AG20443 (cell line): ENCODE results near the gene AEBP2.
"Not testable (repeated sequence)": the region's sequence is repeated elsewhere in the genome, so short reads cannot be mapped to it uniquely, and the experiment has no call there.

Experiments used
- DNase-seq: peaks from one replicate; pipeline ENCODE4 v3.0.0; 2012; ENCODE audit warnings: low spot score, mixed read lengths

The AEBP2 gene

DNA sequence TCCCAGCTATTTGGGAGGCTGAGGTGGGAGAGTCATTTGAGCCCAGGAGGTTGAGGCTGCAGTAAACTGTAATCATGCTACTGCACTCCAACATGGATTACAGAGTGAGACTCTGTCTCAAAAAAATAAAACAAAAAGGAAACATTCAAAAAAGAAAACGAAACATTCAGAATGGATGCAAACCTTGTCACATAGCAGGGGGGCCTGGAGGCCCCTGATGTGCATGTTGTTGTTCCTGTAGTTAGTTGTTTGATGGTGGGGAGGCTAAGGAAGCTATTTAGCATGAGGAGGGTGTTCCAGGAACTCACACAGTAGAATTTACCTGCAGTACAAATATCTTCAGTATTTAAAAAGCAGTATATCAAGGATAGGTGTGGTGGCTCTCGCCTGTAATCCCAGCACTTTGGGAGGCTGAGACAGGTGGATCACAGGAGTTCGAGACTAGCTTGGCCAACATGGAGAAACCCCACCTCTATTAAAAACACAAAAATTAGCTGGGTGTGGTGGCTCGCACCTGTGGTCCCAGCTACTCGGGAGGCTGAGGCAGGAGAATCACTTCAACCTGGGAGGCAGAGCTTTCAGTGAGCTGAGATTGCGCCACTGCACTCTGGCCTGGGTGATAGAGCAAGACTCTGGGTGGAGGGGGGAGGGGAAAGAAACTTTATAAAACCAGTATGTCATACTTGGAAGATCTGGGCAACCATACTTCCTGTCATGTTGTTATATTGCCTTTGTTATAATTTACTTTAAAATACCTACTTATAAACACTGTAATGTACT is 17.6 kb upstream of the AEBP2 start:
- DNase-seq: no peak

GRCh38 chr12:19423166-19423930 is 15.9 kb upstream of the AEBP2 start:
- no peak for DNase-seq

DNA sequence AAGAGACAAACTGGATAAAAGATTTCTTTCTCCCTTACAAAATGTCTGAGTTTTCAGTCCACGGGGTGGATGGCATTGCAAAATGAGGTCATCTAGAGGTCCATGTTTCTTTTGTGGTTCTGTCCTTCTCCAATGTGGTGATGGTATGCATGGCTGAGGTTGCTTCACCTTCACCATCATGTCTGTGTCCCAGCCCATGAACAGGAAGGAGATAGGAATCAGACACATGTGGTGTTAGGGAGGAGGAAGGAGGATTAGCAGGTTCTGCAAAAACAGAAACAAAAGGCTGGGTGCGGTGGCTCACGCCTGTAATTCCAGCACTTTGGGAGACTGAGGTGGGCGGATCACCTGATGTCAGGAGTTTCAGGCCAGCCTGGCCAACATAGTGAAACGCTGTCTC is 11.0 kb upstream of the AEBP2 start:
- no peak for DNase-seq

DNA sequence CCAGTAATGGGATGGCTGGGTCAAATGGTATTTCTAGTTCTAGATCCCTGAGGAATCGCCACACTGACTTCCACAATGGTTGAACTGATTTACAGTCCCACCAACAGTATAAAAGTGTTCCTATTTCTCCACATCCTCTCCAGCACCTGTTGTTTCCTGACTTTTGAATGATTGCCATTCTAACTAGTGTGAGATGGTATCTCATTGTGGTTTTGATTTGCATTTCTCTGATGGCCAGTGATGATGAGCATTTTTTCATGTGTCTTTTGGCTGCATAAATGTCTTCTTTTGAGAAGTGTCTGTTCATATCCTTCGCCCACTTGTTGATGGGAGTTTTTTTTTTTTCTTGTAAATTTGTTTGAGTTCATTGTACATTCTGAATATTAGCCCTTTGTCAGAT is 9.8 kb upstream of the AEBP2 start:
- not testable (repeated sequence) for DNase-seq

- no peak for DNase-seq
Measured at GRCh38 chr12:19430988-19431387, 8.3 kb upstream of the AEBP2 start.

DNA sequence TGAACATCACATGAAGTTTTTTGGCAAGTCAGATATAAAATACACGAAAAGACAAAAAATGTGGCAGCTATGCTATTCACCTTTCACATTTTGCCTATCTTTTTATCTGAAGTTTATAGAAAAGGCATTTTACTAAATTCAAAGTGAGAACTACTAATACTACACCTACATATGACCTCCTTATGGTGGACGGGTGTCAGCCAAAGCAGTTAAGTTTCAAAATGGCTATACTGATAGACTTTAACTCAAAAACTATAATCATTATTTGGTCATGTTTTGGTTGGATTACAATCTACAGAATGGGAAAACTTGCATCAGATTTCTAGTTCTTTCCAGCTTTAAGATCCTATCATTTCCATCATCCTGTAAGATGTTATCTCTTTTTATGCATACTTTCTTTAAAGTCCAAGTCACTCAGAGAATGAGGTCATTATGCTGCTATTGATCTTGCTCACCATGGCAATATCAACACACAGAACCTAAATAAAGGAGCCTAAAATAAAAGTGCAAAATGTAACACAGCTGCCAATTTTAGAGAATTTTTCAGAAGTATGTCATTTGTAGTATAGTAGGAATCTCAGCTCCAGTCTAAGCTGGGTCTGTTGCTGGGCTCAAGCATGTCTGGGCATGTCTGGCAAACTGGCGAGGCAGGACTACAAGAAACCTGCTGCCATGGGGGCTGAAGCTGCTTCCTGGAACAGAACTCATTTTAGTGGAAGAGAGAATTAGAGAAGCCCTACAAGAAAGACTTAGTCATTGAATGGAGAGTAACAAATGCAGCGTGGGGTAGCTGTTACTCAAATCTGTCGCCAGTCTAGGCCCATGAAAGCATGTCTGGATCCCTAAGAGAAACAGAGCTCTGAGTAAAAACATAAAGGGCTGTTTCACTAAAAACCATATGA is 7.6 kb upstream of the AEBP2 start:
- DNase-seq: peak; percentile 69

GRCh38 chr12:19432309-19433170 is 6.8 kb upstream of the AEBP2 start:
- DNase-seq: no peak

GRCh38 chr12:19434538-19434937 is 4.8 kb upstream of the AEBP2 start:
- DNase-seq: no peak

DNA sequence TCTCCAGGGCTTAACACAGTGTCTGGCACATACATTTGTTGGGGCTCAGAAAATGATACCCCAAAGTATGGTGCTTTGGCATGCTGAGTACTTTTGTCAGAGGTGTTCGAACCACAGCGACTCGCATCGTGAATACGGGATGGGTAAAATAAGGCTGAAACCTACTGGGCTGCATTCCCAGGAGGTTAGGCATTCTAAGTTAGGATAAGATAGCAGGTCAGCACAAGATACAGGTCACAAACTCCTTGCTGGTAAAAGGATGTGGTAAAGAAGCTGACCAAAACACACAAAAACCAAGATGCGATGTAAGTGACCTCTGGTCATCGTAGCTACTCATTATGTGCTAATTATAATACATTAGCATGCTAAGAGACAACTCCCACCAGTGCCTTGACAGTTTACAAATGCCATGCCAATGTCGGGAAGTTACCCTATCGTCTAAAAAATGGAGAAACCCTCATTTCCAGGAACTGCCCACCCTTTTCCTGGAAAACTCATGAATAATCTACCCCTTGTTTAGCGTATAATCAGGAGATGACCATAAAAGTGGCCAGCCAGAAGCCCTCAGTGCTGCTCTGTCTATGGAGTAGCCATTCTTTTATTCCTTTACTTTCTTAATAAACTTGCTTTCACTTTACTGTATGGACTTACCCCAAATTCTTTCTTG is 3.3 kb upstream of the AEBP2 start:
- no peak for DNase-seq

- no peak for DNase-seq
Measured at GRCh38 chr12:19436931-19437330, 2.4 kb upstream of the AEBP2 start.

- no peak for DNase-seq
Measured at GRCh38 chr12:19437996-19438395, 1.3 kb upstream of the AEBP2 start.

GRCh38 chr12:19440019-19440858 is 947 bp downstream of the AEBP2 start:
- DNase-seq: peak; percentile 70

DNA sequence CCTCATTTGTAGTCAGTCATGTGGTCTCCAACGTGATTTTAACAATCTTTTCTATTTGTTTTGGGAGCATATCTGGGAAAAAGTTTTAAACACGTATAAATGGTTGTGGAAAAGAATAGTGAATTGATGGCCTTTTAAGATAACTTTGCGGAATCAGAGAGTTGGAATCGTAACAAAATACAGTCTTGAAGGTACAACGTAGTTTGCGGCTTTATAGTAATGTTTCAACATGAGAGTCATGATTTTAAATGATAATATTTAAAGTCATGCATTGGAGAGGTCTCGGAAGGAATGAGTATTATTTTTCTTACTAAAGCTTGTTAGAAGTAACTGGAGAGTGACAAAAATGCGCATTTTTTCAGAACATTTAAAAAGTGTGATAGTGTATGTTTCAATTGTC is 1.6 kb downstream of the AEBP2 start:
- DNase-seq: no peak

DNA sequence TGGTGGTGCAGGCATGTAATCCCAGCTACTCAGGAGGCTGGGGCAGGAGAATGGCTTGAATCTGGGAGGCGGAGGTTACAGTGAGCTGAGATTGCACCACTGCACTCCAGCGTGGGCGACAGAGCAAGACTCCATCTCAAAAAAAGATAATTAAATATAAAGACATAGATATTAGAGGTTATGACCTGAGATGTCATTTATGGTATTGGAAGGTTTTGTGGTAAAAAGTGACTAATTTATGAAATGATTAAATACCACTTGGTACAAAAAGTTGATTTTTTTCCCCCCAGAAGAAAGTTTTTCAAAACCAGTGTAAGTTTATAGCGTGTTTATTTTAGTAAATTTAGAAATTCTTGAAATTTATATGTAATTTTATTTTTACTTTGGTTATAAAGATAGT is 4.3 kb downstream of the AEBP2 start:
- no peak for DNase-seq

DNA sequence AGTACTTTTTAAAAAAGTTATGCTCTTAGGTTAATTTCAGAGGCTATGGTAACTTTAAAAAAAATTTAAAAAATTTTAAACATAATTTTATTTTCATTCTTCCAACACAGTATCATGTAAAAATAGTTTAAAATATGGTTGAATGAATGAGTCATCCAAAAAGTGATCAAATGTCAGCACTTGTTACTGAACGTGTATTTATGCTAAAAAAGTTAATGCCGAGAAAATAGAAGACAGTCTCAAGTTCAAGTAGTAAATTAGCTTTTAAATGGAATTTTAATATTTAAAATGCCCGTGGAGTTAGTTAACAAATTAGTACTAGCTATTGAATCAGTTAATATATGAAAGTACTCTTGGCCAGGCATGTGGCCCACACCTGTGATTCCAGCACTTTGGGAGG is 4.8 kb downstream of the AEBP2 start:
- DNase-seq: no peak

DNA sequence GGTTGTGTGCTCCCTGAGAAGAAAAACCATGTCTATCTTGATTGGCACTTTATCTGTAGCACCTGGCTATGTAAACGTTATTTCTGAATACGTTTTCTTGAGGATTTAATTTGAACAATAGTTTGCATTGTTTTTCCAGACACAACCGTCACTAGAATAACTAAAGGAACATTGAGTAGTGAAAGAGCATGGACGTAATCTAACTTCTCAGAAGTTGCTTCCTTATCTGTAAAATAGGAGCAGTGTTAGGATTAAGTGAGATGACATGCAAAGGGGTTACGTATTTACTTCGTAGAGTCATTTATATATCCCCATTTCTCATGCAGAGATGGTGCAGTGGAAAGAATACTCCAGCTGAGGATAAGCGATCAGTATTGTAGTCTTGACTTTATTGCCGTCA is 8.1 kb downstream of the AEBP2 start:
- DNase-seq: no peak

GRCh38 chr12:19449814-19450213 is 10.5 kb downstream of the AEBP2 start:
- DNase-seq: no peak

DNA sequence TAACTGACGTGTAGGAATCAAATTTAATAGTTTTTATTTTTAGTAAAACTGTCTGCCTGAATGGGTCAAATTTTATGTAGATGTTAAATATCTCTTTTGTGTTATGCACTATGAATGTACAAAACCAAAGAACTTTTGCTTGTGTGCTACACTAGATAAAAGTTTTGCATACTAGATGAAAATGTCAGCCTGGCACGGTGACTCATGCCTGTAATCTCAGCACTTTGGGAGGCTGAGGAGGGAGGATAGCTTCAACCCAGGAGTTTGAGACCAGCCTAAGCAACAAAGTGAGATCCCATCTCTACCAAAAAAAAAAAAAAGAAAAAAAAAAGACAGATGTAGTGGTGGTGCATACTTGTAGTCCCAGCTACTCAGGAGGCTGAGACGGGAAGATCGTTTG is 11.1 kb downstream of the AEBP2 start:
- DNase-seq: no peak

GRCh38 chr12:19451196-19451595 is 11.9 kb downstream of the AEBP2 start:
- DNase-seq: no peak

- DNase-seq: no peak
Measured at GRCh38 chr12:19453961-19454360, 14.7 kb downstream of the AEBP2 start.
